ENCODE measurements around the gene ELK3. TPM values are rescaled to one million over a fixed set of nuclear protein-coding genes. Genes with fewer than 3 reads are reported as not detected.

The ELK3 gene
- polyA plus RNA-seq, 2 of the 4 experiments (the other 2 are of a cell fraction) = 33.1 to 38.6 TPM

GRCh38 chr12:96260644-96261043 is 66.5 kb downstream of the ELK3 start:
- H3K9me3 ChIP-seq = no peaks in the 10 kb centered on the region
- ChIA-PET POLR2A (interaction anchor here (1.4 kb wide), 1 partner anchor 41 kb away, joined by 3 read pairs; no protein-coding TSS in a partner anchor), CTCF (interaction anchor here (0.7 to 1.7 kb wide), 3 partner anchors 15 to 45 kb away, joined by 3 to 7 read pairs (median 3); no protein-coding TSS in a partner anchor)
- DNase-seq (ENCODE audit: low read depth in 1 of 2, low spot score in 1 of 2) = no peak
- no peak for ATAC-seq
- FAIRE-seq = no peak
- WGBS (ENCODE audit: missing lambda C conversion rate) = 90% methylated on average over 3 of the region's 3 CpGs
- H3K27ac ChIP-seq = no peak overlapping the region
- no peak overlapping the region for H3K4me3 ChIP-seq
- H3K4me2 ChIP-seq = no peak overlapping the region
- no peak for TF ChIP-seq RFX5 (IDR thresholded peaks at IDR 0.05)
- no peak for TF ChIP-seq MAFK (IDR thresholded peaks at IDR 0.05; ENCODE audit: partially characterized antibody)
- TF ChIP-seq EHF (CRISPR knock-in tag; IDR thresholded peaks at IDR 0.05) = no peak
- TF ChIP-seq ZFP36 (IDR thresholded peaks at IDR 0.05; ENCODE audit: borderline replicate concordance, partially characterized antibody) = no peak
- no peak for TF ChIP-seq PBX3 (IDR thresholded peaks at IDR 0.05)
- TF ChIP-seq HOXB5 (CRISPR knock-in tag; IDR thresholded peaks at IDR 0.05) = no peak
- TF ChIP-seq NR3C1 (IDR thresholded peaks at IDR 0.05) = no peak
- TF ChIP-seq ESRRA (IDR thresholded peaks at IDR 0.05; ENCODE audit: borderline replicate concordance, low read length) = no peak
- TF ChIP-seq CHD2 (IDR thresholded peaks at IDR 0.05; ENCODE audit: low read length, partially characterized antibody) = no peak
- TF ChIP-seq RARB (CRISPR knock-in tag; IDR thresholded peaks at IDR 0.05) = no peak
- TF ChIP-seq EHMT2 (IDR thresholded peaks at IDR 0.05; ENCODE audit: low read depth) = no peak
- no peak for TF ChIP-seq BCL3 (IDR thresholded peaks at IDR 0.05)
- no peak for TF ChIP-seq PHF8 (IDR thresholded peaks at IDR 0.05; ENCODE audit: borderline replicate concordance, low read depth)
- no peak for TF ChIP-seq POLR2AphosphoS2 (conservative IDR thresholded peaks at IDR 0.05; ENCODE audit: low read length)
- H3K4me1 ChIP-seq = peaks cover 18% of the 10 kb centered on the region; the same call in 1 of the 3 replicates

- peaks cover 18% of the 10 kb centered on the region; the same call in 1 of the 3 replicates for H3K4me1 ChIP-seq
- no peak overlapping the region for H3K4me3 ChIP-seq
- 96% methylated on average over 5 of the region's 5 CpGs for WGBS (ENCODE audit: missing lambda C conversion rate)
- DNase-seq (ENCODE audit: low read depth in 1 of 2, low spot score in 1 of 2) (no peak), FAIRE-seq (no peak), ATAC-seq (no peak)
- no peaks in the 10 kb centered on the region for H3K9me3 ChIP-seq
- H3K27ac ChIP-seq = no peak overlapping the region
- no peak overlapping the region for H3K4me2 ChIP-seq
- TF ChIP-seq JUN (IDR thresholded peaks at IDR 0.05) = no peak
- TF ChIP-seq GATA3 (IDR thresholded peaks at IDR 0.05; ENCODE audit: borderline replicate concordance) = no peak
- ChIA-PET POLR2A (interaction anchor here (1.4 kb wide), 1 partner anchor 42 kb away, joined by 3 read pairs; no protein-coding TSS in a partner anchor), CTCF (interaction anchor here (1.7 kb wide), 1 partner anchor 46 kb away, joined by 7 read pairs; no protein-coding TSS in a partner anchor)
These were observed 67.4 kb downstream of the ELK3 start for GRCh38 chr12:96261557-96261956.

GRCh38 chr12:96263449-96263902 is 69.3 kb downstream of the ELK3 start:
- Histone ChIP-seq H3K4me2 (peak overlapping the region; percentile 6; the same call in 1 of the 3 replicates), H3K9me3 (no peaks in the 10 kb centered on the region), H3K4me1 (peaks cover 15% of the 10 kb centered on the region; the same call in 1 of the 3 replicates), H3K27ac (no peak overlapping the region), H3K4me3 (no peak overlapping the region)
- ChIA-PET CTCF (interaction anchor here (0.8 to 1.4 kb wide), 4 partner anchors 8 to 201 kb away, joined by 3 to 4 read pairs (median 4); no protein-coding TSS in a partner anchor), POLR2A (no interaction called here)
- TF ChIP-seq MAFK (IDR thresholded peaks at IDR 0.05; ENCODE audit: partially characterized antibody) (no peak), POLR2AphosphoS2 (conservative IDR thresholded peaks at IDR 0.05; ENCODE audit: low read length) (no peak), ZC3H11A (IDR thresholded peaks at IDR 0.05) (no peak), E2F6 (IDR thresholded peaks at IDR 0.05; ENCODE audit: borderline replicate concordance, low read depth) (no peak), HOXB13 (CRISPR knock-in tag; IDR thresholded peaks at IDR 0.05; ENCODE audit: low read depth) (no peak), BHLHE40 (IDR thresholded peaks at IDR 0.05; ENCODE audit: low read depth, low read length) (no peak), POLR2A (IDR thresholded peaks at IDR 0.05; ENCODE audit: low read length) (no peak), MYC (IDR thresholded peaks at IDR 0.05; ENCODE audit: borderline replicate concordance, low read length) (no peak), CHD4 (IDR thresholded peaks at IDR 0.05; ENCODE audit: borderline replicate concordance) (no peak), MAZ (IDR thresholded peaks at IDR 0.05; ENCODE audit: borderline replicate concordance, low read depth, low read length) (no peak), ESRRA (IDR thresholded peaks at IDR 0.05; ENCODE audit: borderline replicate concordance, low read length) (no peak), FOSL2 (IDR thresholded peaks at IDR 0.05) (no peak), FOSL2 (CRISPR knock-in tag; IDR thresholded peaks at IDR 0.05) (no peak), RCOR1 (IDR thresholded peaks at IDR 0.05; ENCODE audit: low read depth, low read length) (no peak), SMC3 (IDR thresholded peaks at IDR 0.05) (no peak)
- no peak for FAIRE-seq
- peak in 1 of 2 experiments; percentile 20 for DNase-seq (ENCODE audit: low read depth in 1 of 2, low spot score in 1 of 2)
- peak in 1 of 2 experiments; percentile 63; a peak in 4 of 6 replicates for ATAC-seq
- WGBS (ENCODE audit: missing lambda C conversion rate) = 42% methylated on average over 11 of the region's 11 CpGs

Data from A549 (cell line).